ENCODE results near the gene PTPN18.

PTPN18 gene

GRCh38 chr2:130387804-130388203 lies 31.9 kb downstream of the PTPN18 start:
- no peak overlapping the region for H3K4me2 ChIP-seq (ENCODE audit: low read depth, low read length, poor library complexity, severe bottlenecking)
- H3K9ac ChIP-seq (ENCODE audit: low read depth, low read length, poor library complexity, severe bottlenecking), result no peak overlapping the region
- H2AFZ ChIP-seq (ENCODE audit: low read length), result no peak overlapping the region
- no peaks in the 10 kb centered on the region for H3F3A ChIP-seq (ENCODE audit: low read depth)
- no peaks in the 10 kb centered on the region for H3K9me2 ChIP-seq (replicated peaks; ENCODE audit: low read depth, low read length)
- H3K4me3 ChIP-seq (ENCODE audit: low read length, poor library complexity, severe bottlenecking), result no peak overlapping the region
- no peaks in the 10 kb centered on the region for H3K9me3 ChIP-seq (ENCODE audit: insufficient read depth, low read depth, low read length)
- H3K4me1 ChIP-seq (ENCODE audit: insufficient read depth, low read length, poor library complexity, severe bottlenecking), result no peaks in the 10 kb centered on the region
- no peaks in the 10 kb centered on the region for H4K20me1 ChIP-seq (ENCODE audit: insufficient read depth, low read length, poor library complexity, severe bottlenecking)
- H3K27me3 ChIP-seq (ENCODE audit: insufficient read depth, low read length, poor library complexity, severe bottlenecking), result no peaks in the 10 kb centered on the region
- no peaks in the 10 kb centered on the region for H3K79me2 ChIP-seq (ENCODE audit: insufficient read depth, low read length)
- no peaks in the 10 kb centered on the region for H3K36me3 ChIP-seq (ENCODE audit: insufficient read depth, low read length)
- TF ChIP-seq EZH2phosphoT487 (IDR thresholded peaks at IDR 0.05; ENCODE audit: borderline replicate concordance) (no peak), CTCF (conservative IDR thresholded peaks at IDR 0.05; ENCODE audit: low read length) (no peak)

GRCh38 chr2:130388221-130388907 lies 32.5 kb downstream of the PTPN18 start:
- Histone ChIP-seq H3K4me1 (ENCODE audit: insufficient read depth, low read length, poor library complexity, severe bottlenecking) (no peaks in the 10 kb centered on the region), H2AFZ (ENCODE audit: low read length) (no peak overlapping the region), H4K20me1 (ENCODE audit: insufficient read depth, low read length, poor library complexity, severe bottlenecking) (no peaks in the 10 kb centered on the region), H3K36me3 (ENCODE audit: insufficient read depth, low read length) (no peaks in the 10 kb centered on the region), H3K4me3 (ENCODE audit: low read length, poor library complexity, severe bottlenecking) (no peak overlapping the region), H3K79me2 (ENCODE audit: insufficient read depth, low read length) (no peaks in the 10 kb centered on the region), H3K4me2 (ENCODE audit: low read depth, low read length, poor library complexity, severe bottlenecking) (no peak overlapping the region), H3K27me3 (ENCODE audit: insufficient read depth, low read length, poor library complexity, severe bottlenecking) (no peaks in the 10 kb centered on the region), H3K9me3 (ENCODE audit: insufficient read depth, low read depth, low read length) (no peaks in the 10 kb centered on the region), H3F3A (ENCODE audit: low read depth) (no peaks in the 10 kb centered on the region), H3K9me2 (replicated peaks; ENCODE audit: low read depth, low read length) (no peaks in the 10 kb centered on the region), H3K9ac (ENCODE audit: low read depth, low read length, poor library complexity, severe bottlenecking) (no peak overlapping the region)
- no peak for TF ChIP-seq CTCF (conservative IDR thresholded peaks at IDR 0.05; ENCODE audit: low read length)
- no peak for TF ChIP-seq EZH2phosphoT487 (IDR thresholded peaks at IDR 0.05; ENCODE audit: borderline replicate concordance)

- TF ChIP-seq CTCF (conservative IDR thresholded peaks at IDR 0.05; ENCODE audit: low read length), result no peak
- no peak for TF ChIP-seq EZH2phosphoT487 (IDR thresholded peaks at IDR 0.05; ENCODE audit: borderline replicate concordance)
- H3K79me2 ChIP-seq (ENCODE audit: insufficient read depth, low read length), result no peaks in the 10 kb centered on the region
- H2AFZ ChIP-seq (ENCODE audit: low read length), result no peak overlapping the region
- no peaks in the 10 kb centered on the region for H3K4me1 ChIP-seq (ENCODE audit: insufficient read depth, low read length, poor library complexity, severe bottlenecking)
- H3K27me3 ChIP-seq (ENCODE audit: insufficient read depth, low read length, poor library complexity, severe bottlenecking), result no peaks in the 10 kb centered on the region
- no peaks in the 10 kb centered on the region for H3K36me3 ChIP-seq (ENCODE audit: insufficient read depth, low read length)
- no peaks in the 10 kb centered on the region for H4K20me1 ChIP-seq (ENCODE audit: insufficient read depth, low read length, poor library complexity, severe bottlenecking)
- no peak overlapping the region for H3K4me3 ChIP-seq (ENCODE audit: low read length, poor library complexity, severe bottlenecking)
- no peak overlapping the region for H3K9ac ChIP-seq (ENCODE audit: low read depth, low read length, poor library complexity, severe bottlenecking)
- no peaks in the 10 kb centered on the region for H3F3A ChIP-seq (ENCODE audit: low read depth)
- H3K4me2 ChIP-seq (ENCODE audit: low read depth, low read length, poor library complexity, severe bottlenecking), result no peak overlapping the region
- no peaks in the 10 kb centered on the region for H3K9me2 ChIP-seq (replicated peaks; ENCODE audit: low read depth, low read length)
- H3K9me3 ChIP-seq (ENCODE audit: insufficient read depth, low read depth, low read length), result no peaks in the 10 kb centered on the region
Measured at GRCh38 chr2:130389358-130389757, 33.5 kb downstream of the PTPN18 start.
